RKO (cell line): ENCODE measurements around the gene SPANXN3.
"Not testable (repeated sequence)": the region's sequence is repeated elsewhere in the genome, so short reads cannot be mapped to it uniquely, and the experiment has no call there.

Experiments used
- DNase-seq: peaks from one replicate; pipeline ENCODE4 v3.0.0-alpha.2; 2016; ENCODE audit warnings: low spot score

Gene SPANXN3, protein sequence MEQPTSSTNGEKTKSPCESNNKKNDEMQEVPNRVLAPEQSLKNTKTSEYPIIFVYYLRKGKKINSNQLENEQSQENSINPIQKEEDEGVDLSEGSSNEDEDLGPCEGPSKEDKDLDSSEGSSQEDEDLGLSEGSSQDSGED

DNA sequence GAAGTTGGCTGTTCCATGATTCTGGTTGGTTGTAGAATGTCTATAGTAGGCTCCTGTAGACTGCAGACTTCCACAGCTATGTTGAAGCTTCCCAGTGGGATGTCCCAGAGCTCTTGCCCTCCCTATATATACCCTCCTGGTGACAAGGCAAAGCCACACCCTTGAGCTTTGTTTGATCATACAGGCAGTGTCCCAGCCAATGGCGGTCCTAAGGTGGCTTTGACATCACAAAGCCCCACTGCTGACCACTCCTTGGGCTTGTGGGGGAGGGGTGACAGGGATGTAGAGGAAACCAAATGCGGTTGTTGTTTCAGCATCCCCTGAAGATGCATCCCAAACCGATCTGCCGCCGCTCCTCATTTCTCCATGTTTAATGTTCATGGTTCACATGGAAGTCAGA is at the start of gene SPANXN3:
Gene SPANXN3, minus strand, starts transcription at position 101 of the 400 bp plus-strand sequence. Its CDS starts 84 bp downstream, at position 17.
- DNase-seq, result not testable (repeated sequence)

DNA sequence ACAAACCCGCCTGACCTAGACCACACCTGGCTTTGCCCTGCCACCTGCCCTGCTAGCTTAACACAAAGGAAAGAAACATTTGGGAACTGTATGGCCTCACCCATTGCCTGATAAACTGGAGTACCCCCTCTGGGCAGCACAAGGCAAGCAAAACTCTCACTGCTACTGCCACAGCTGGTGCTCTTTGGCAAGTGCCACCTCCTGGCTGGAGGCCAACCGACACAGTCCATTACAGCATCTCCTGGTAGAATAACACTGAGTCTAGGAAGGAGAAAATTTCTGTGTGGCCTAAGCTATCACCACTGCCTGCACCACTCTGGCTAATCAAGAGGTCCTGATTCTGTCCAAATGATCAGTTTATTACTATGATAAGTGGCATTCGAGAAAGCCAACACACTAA is 18.9 kb upstream of the SPANXN3 start:
- no peak for DNase-seq

DNA sequence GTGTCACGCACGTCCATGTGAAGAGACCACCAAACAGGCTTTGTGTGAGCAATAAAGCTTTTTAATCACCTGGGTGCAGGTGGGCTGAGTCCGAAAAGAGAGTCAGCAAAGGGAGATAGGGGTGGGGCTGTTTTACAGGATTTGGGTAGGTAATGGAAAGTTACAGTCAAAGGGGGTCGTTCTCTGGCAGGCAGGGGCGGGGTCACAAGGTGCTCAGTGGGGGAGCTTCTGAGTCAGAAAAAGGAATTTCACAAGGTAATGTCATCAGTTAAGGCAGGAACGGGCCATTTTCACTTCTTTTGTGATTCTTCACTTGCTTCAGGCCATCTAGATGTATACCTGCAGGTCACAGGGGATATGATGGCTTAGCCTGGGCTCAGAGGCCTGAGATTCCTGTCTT is 15.1 kb downstream of the SPANXN3 start:
- DNase-seq, result not testable (repeated sequence)

DNA sequence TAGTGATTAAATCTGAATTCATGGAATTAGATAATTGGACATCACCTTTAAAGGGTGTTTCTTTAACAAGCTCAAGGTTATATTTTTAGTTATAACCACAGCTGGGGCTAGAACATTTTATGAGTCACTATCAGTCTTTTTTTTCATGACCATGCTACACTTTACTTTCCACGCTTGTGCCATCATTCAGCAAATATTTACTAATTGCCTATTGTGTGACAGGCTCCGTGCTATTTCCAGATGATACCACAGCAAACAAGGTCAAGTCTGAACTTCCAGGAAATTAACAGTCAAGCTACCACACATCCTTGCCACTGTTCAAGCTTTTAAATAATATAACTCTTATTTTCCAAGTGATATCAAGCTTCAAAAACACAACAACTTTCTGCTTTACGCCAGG is 16.5 kb downstream of the SPANXN3 start:
- no peak for DNase-seq

DNA sequence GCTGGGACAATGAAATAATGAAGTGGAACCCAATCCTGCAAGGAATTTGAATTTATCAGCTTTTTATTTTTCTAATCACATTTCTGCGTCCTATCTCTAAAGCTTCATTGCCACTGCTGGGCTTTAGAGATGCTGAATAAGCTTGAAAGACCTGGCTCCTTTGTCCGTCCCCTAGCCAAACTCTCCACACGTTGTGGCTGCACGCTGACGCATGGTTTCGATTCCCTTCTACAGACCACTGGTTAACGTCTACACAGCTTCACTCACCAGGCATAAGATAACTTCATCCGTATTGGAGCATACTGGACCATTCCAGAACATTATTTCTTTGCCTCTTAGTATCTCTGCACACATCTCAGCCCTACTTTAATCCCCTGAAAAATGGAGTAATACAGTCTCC is 31.2 kb downstream of the SPANXN3 start:
- DNase-seq, result no peak

DNA sequence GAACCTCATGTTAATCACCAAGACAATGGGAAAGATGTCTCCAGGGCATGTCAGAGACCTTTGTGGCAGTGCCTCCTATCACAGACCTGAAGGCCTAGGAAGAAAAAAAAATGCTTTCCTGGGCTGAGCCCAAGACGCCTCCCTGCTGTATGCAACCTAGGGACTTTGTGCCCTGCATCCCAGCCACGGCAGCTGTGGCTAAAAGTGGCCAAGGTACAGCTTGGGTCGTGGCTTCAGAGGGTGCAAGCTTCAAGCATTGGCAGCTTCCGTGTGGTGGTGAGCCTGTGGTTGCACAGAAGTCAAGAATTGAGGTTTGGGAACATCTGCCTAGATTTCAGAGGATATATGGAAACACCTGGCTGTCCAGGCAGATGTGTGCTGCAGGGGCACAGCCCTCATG is 40.5 kb downstream of the SPANXN3 start:
- no peak for DNase-seq

DNA sequence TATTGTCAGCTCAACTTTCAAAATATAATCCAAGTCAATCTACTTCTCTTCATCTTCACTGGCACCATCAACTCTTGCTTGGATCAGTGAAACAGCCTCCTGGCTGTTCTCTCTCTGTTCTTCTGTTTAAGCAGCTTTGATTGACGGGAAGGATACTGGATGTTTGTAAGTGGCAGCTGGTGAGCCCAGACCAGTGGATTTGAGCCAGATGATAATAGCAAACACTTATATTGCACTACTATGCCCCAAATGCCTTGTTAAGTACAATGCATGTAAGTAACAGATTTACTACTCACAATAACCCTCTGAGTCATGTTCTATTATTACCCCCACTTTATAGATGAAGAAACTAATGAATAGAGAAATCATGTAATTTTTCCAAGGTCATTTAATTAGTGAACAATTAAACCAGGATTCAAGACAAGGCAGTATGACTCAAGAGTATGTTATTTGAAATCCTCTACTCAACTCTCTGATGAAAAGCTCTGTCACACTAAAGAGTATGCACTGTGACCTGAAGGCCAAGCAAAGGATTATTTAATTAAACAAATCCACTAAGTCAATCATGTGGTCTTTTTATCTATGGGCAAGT is 44.8 kb downstream of the SPANXN3 start:
- DNase-seq, result no peak

DNA sequence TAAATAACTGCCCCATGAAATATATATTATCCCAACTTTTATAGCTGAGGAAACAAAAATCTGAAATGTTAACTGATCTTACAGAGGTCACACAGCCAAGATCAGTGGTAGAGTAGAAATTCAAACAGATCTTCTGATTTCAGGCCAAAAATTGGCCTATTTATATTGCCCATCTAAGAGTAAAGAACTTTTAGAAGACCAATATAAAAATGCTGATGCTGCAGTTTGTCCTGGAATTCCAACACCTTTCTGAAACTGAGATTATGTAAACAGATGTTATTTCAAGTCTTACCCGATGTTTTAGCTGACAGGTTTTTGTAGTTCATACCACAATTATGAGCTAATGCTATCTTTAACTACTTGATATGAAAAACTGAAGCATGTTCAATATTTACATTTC is 51.1 kb downstream of the SPANXN3 start:
- DNase-seq, result no peak

DNA sequence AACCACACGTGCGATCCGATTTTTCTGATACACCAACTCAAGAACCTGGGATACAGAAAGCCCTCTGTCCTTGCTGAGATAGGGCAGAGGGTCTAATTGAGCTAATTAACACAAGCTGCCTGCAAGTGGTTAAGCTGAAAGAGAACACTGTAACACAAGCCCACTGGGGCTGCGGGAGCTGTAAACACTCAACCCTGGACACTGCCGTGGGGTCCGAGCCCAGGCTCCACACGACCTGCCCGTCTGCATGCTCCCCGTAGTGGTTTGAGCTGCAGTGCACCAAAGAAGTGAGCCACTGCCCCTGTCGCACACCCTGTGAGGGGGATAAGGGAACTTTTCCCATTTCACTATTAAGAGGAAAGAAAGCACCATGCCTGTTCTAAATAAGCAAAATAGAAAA is 54.6 kb downstream of the SPANXN3 start:
- DNase-seq, result no peak

DNA sequence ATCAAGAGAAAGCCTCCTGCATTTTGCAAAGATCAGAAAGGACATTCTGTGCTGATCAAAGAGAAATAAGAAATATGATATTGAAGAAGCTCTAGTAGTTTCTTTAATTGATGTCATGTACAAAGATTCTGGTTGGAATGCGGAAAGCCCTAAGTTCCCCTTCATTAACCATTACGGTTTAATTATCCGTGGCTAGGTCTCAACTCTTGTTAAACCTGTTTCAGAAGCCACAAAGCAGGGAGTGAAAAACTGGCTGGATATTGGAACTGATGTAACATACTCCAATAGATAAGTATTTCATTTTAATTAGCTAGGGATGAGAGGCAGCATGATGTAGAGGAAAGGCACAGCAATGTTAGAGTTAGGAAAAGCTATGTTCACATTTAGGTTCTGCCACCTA is 55.7 kb downstream of the SPANXN3 start:
- no peak for DNase-seq
